Measurements from ENCODE around the gene ERICH2.
A peak's percentile ranks its signal among the peaks of the same experiment; 100 is the strongest.
"Not testable (repeated sequence)": the region's sequence is repeated elsewhere in the genome, so short reads cannot be mapped to it uniquely, and the experiment has no call there.

The ERICH2 gene, protein sequence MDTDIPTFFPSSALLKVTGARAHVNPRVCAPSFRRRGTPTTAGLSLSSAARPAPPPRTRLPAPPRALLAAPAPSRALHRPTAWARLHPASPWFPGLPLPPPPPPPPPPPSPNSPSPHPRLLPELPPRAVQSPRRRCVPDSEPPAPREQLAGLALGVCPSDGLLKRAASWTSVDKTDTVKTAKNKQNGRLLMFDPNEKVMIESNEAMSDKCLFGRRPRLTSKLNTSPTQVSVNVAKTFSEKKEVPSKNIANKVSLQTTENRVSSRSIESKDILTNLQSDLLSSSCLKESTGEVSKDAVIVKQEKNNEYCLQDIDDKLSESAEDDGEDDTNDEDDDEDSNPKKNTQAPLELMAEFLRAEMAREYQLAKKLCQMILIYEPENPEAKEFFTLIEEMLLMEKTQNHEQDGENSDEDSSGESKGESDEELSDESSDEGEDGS

DNA sequence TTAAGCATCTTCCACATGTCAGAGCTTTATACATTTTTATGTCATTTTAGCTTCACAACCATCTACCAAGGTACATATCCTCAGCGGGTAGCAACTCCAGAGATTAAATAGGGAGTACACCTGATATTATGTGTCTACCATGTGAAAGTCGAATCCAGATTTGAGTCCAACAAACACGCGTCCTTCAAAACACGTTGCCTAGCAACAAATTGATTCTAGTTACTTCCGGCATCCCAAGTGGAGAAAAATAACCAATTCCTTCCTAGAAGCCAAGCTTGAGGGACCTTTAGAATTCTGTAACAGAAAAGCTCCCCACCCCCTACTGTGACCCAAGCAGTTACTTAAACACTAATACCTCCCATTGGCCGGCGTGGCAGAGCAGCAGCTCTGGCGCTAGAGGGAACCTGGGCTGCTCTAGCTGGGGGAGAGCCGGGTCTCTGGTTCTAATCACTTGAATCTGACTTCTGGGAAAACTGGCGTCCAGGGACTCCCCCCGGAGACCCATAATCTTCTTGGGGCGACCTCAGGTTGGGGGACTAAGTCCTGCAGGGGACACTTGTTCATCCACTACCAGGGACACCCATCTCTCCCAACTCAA, at the start of gene ERICH2:
ERICH2 (plus strand) TSS at position 371 of the 598 bp plus-strand sequence. CDS start 304 bp downstream, outside the sequence.
- Mint-ChIP-seq H3K36me3 (ENCODE audit: low read depth) (no peaks in the 10 kb centered on the region), H3K27ac (peak within 1 kb of the TSS; percentile 85), H3K4me1 (ENCODE audit: low read depth) (peaks cover 21% of the 10 kb centered on the region), H3K9me3 (no peaks in the 10 kb centered on the region), H3K4me3 (peak within 1 kb of the TSS; percentile 83), H3K27me3 (peaks cover 31% of the 10 kb centered on the region)
- no peak for DNase-seq

DNA sequence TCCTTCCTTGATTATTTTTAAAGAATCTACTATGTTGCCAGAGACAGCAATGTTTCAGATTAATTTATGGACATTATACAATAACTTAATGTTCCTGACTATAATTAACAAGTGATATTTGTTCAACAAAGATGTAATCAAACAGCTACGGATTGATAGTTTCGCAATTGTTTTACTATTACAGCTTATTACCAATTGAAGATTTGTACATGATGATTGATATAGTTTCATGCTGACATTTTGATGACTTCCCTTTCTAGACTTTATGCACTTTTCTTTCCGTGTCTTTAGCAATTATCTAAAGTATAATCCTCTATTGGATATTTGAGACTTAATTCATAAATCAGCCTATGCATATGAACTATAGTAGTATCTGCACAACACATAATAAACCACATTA, 48.5 kb upstream of the ERICH2 start:
- peaks cover 11% of the 10 kb centered on the region for H3K4me1 Mint-ChIP-seq (ENCODE audit: low read depth)
- peaks cover 72% of the 10 kb centered on the region for H3K27me3 Mint-ChIP-seq
- DNase-seq, result no peak
- no peaks in the 10 kb centered on the region for H3K36me3 Mint-ChIP-seq (ENCODE audit: low read depth)
- no peak overlapping the region for H3K4me3 Mint-ChIP-seq
- no peak overlapping the region for H3K27ac Mint-ChIP-seq
- H3K9me3 Mint-ChIP-seq, result no peaks in the 10 kb centered on the region

DNA sequence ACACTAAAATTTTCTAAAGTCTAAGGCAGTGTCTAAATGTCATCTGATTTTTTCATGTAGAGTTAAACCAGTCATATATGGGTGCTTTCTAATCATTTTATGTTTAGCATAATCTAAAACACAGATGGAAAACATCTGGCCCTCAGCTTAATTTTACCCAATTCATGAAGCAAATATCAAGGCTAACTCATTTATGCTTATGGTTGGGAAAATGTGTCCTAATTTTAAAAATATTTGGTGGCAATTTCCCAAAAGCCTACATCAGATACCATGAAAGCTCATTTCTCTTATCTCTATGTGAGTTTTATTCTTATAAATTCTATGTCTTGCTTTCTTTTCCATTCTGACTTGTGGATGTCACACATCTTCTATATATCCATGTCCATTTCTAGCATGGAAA, 47.9 kb upstream of the ERICH2 start:
- Mint-ChIP-seq H3K9me3 (no peaks in the 10 kb centered on the region), H3K4me3 (no peak overlapping the region), H3K4me1 (ENCODE audit: low read depth) (peaks cover 7% of the 10 kb centered on the region), H3K27me3 (peaks cover 72% of the 10 kb centered on the region), H3K27ac (no peak overlapping the region), H3K36me3 (ENCODE audit: low read depth) (no peaks in the 10 kb centered on the region)
- DNase-seq, result no peak

DNA sequence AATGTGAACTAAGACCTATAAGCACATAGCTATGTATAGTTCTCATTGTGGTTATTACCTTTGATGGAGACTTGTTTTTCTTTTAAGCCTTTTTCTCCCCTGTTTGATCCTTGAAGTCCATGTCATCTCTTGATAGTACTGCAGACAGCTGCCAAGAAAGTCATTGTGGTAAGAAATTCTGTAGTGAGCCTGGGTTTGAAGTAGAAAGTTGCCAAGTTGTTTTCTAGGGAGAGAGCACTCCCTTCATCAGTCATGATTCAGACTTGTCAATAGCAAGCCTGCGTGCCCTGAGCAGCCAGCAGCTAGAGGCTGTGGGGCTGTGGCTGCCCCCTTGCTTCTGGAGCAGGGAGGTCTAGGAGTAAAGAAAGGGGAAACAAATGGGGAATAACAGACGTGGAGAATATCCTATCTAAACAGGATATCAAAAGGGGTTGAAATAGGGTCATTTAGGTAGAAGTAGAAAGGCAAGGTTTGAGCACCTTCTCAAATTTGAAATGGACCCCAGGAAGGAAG, 46.7 kb upstream of the ERICH2 start:
- Mint-ChIP-seq H3K36me3 (ENCODE audit: low read depth) (no peaks in the 10 kb centered on the region), H3K4me1 (ENCODE audit: low read depth) (no peaks in the 10 kb centered on the region), H3K27ac (no peak overlapping the region), H3K27me3 (peaks cover 69% of the 10 kb centered on the region), H3K4me3 (no peak overlapping the region), H3K9me3 (no peaks in the 10 kb centered on the region)
- no peak for DNase-seq

DNA sequence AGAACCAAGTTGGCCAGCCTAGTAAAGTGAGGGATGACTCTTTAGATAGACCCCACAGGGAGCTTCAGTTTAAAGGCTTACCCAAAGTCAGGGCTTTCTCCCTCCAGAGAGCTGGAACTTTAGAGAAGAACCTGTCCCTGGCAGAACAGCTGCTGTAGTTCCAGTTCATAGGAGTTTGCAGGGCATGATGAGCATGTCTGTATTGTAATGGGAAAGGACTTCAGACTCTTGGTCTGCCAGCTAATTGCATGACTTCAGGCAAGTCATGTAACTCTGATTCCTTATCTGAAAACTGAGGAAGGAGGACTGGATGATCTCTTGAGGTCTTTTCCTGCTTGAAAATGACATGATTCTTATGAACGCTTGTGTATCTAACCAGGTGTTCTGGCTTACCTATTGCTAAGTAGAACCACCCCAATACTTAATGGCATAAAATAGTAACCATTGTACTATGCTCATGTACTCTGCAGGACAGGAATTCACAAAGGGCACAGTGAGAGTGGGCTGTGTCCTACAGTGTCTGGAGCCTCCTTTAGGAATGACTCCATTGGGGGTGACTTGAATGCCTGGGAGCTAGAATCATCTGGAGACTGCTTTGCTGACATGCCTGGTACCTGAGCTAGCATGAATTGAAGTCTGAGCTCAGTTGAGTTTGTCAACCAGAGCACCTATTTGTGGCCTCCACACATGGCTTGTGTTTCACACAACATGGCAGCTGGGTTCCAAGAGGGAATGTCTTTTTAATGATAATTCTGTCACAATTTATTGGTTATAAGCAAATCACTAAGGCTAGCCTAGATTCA, 36.2 kb upstream of the ERICH2 start:
- H3K4me3 Mint-ChIP-seq, result no peak overlapping the region
- H3K36me3 Mint-ChIP-seq (ENCODE audit: low read depth), result no peaks in the 10 kb centered on the region
- DNase-seq, result no peak
- no peak overlapping the region for H3K27ac Mint-ChIP-seq
- peaks cover 34% of the 10 kb centered on the region for H3K27me3 Mint-ChIP-seq
- H3K9me3 Mint-ChIP-seq, result no peaks in the 10 kb centered on the region
- no peaks in the 10 kb centered on the region for H3K4me1 Mint-ChIP-seq (ENCODE audit: low read depth)

DNA sequence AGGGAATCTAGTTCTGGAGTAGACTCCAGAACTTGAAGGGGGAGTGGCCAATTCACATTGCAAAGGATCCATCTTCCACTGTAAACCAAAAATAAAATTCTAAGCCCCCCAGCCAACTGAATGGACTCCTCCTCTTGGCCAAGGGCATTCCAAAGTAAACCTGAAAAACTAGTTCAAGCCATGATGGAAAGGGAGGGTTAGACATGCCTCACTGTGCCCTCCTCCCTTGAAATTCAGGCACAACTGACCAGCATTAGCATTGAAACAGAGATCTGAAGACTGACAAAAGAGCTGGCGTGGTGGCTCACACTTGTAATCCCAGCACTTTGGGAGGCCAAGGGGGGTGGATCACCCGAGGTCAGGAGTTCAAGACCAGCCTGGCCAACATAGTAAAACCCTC, 35.6 kb upstream of the ERICH2 start:
- H3K4me3 Mint-ChIP-seq; H3K36me3 Mint-ChIP-seq (ENCODE audit: low read depth); H3K9me3 Mint-ChIP-seq; DNase-seq; H3K4me1 Mint-ChIP-seq (ENCODE audit: low read depth); H3K27ac Mint-ChIP-seq: not testable (repeated sequence)
- peaks cover 32% of the 10 kb centered on the region for H3K27me3 Mint-ChIP-seq

DNA sequence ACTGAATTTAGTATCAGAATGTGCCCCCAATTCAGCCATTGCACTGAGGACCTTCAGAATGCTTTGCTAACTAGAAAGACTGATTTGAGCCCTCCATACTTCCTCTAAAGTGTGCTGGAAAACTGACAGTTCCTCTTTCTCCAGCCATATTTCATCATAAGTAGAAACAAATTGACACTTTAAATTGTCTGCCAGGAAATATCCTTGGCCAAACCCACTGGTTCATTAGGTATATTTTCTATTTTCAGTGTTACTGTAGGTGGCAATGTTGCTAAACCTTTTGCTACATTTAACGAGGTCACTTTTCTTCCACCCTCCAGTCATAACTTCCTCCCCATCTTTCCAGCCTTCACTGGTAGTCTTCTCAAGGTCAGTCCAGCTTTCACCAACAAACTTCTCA, 33.5 kb upstream of the ERICH2 start:
- DNase-seq, result no peak
- Mint-ChIP-seq H3K36me3 (ENCODE audit: low read depth) (no peaks in the 10 kb centered on the region), H3K27me3 (peaks cover 21% of the 10 kb centered on the region), H3K4me3 (no peak overlapping the region), H3K27ac (no peak overlapping the region), H3K9me3 (no peaks in the 10 kb centered on the region), H3K4me1 (ENCODE audit: low read depth) (no peaks in the 10 kb centered on the region)

DNA sequence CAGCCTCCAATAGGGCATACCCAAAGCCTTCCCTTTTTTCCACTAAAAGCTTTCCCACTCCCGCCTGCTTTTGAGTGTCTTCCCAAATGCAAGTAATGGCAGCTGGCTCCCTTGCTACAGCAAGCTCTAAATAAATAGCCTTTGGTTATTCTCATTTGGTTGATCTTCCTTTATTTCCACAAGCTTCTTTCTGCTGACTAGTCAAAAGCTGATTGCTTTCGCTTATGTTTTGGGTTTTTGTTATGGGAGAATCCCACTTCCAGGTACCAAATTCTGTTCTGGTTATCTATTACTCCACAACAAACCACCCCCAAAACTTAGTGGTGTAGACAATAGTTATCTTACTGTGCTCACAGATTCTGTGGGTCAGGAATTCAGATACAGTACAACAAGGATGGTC, 32.8 kb upstream of the ERICH2 start:
- Mint-ChIP-seq H3K4me1 (ENCODE audit: low read depth) (no peaks in the 10 kb centered on the region), H3K9me3 (no peaks in the 10 kb centered on the region)

DNA sequence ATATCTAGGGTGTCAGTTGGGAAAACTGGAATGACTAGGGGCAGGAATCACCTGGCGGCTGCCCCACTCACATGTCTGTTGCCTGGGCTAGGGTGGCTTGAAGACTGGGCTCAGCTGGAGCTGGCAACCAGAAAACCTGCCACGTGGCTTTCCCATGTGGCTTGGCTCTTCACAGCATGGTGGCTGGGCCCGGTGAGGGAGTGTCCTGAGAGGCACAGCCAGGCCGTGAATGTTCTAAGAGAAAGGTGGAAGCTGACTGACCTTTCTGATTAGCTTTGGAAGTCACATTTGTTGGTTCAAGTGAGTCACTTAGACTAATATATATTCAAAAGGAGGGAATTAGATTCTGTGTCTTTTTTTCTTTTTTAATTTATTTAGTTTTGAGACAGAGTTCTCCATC, 32.4 kb upstream of the ERICH2 start:
- Mint-ChIP-seq H3K4me1 (ENCODE audit: low read depth) (no peaks in the 10 kb centered on the region), H3K27me3 (peaks cover 22% of the 10 kb centered on the region), H3K27ac (no peak overlapping the region), H3K4me3 (no peak overlapping the region), H3K9me3 (no peaks in the 10 kb centered on the region), H3K36me3 (ENCODE audit: low read depth) (no peaks in the 10 kb centered on the region)
- DNase-seq, result no peak

More for the DNA sequence above, 32.8 kb upstream of the ERICH2 start:
- no peak for DNase-seq
- no peak overlapping the region for H3K27ac Mint-ChIP-seq
- H3K36me3 Mint-ChIP-seq (ENCODE audit: low read depth), result no peaks in the 10 kb centered on the region
- no peak overlapping the region for H3K4me3 Mint-ChIP-seq
- H3K27me3 Mint-ChIP-seq, result peaks cover 21% of the 10 kb centered on the region

DNA sequence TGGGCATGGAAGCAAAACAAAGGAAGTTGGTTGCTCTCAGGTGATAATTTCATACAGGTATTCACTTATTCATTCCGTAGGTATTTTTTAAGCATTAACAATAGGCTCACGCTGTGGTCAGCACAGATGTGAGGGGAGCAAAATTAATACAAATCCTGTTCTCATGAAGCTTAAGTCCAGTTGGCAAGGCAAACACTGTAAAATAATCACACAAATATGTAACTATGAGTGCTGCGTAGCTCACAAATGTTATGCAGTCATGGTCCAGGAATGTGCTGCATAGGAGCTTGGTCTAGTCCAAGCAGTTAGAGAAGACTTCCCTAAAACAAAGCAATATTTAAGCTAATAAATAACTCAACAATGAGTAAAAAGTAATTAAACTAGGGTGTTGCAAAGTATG, 31.1 kb upstream of the ERICH2 start:
- H3K9me3 Mint-ChIP-seq, result no peaks in the 10 kb centered on the region
- H3K4me1 Mint-ChIP-seq (ENCODE audit: low read depth), result no peaks in the 10 kb centered on the region
- DNase-seq, result no peak
- no peaks in the 10 kb centered on the region for H3K36me3 Mint-ChIP-seq (ENCODE audit: low read depth)
- H3K27ac Mint-ChIP-seq, result no peak overlapping the region
- no peak overlapping the region for H3K4me3 Mint-ChIP-seq
- peaks cover 27% of the 10 kb centered on the region for H3K27me3 Mint-ChIP-seq

DNA sequence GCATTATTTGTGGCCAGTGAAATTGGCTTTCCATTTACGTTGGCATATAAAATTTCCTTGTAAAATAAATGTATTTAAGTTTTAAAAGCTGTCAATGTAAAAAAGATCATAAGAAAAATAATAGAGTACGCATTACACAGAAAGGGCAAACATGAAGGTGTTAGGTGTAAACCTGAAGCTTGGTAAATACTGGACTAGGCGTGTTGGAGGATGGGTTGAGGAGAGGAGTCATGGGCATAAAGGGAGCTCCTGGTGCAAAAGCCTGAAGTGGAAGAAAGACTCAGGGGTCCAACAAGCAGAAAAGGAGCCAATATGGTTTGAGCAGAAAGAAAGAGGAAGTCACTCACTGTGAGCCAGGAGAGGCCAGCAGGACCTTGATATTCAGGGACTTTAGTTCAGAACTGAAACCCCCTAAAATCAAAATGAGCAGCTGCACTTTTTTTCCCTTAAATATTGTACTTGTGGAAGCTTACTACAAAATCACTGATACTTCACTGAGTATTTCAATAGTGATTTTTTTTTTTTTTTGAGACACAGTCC, 30.6 kb upstream of the ERICH2 start:
- Mint-ChIP-seq H3K4me3 (no peak overlapping the region), H3K36me3 (ENCODE audit: low read depth) (no peaks in the 10 kb centered on the region), H3K9me3 (no peaks in the 10 kb centered on the region), H3K27me3 (peaks cover 27% of the 10 kb centered on the region), H3K27ac (no peak overlapping the region), H3K4me1 (ENCODE audit: low read depth) (no peaks in the 10 kb centered on the region)
- DNase-seq, result no peak

DNA sequence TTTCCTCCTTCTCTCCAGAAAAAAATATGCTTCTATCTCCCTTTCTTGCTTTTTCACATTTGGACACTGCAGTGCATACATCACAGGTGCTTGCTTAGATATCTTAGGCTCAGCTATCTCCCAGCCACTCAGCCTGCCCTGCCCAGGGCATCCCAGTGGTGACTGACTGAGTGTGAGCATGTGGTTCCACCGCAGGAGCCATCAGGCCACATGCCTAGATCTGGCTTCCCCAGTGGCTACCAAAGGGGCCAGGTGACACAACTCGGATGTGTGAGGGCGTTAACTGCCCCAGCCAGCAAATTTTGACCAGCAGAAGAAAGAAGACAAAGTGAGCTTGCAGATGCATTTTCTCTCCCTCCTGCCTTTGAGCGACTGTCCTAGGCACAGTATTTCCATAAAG, 29.5 kb upstream of the ERICH2 start:
- Mint-ChIP-seq H3K27ac (no peak overlapping the region), H3K9me3 (no peaks in the 10 kb centered on the region), H3K27me3 (peaks cover 34% of the 10 kb centered on the region), H3K4me1 (ENCODE audit: low read depth) (no peaks in the 10 kb centered on the region), H3K36me3 (ENCODE audit: low read depth) (no peaks in the 10 kb centered on the region), H3K4me3 (no peak overlapping the region)
- no peak for DNase-seq

DNA sequence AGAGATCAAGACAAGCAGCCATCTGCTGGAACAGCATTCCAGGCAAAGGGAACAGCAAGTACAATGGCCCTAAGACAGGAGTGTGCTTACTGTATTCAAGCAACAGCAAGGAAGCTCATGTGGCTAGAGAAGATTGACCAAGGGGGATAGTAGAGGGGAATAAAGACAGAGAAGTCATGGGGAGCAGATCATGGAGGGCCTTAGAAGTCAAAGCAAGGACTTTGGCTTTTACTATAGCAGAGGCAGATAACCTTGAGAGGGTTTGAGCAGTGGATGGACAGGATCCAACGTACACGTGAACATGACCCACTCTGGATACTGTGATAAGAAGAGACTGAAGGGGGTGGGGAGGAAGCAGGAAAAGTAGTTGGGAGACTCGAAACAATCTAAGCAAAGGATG, 28.2 kb upstream of the ERICH2 start:
- Mint-ChIP-seq H3K36me3 (ENCODE audit: low read depth) (no peaks in the 10 kb centered on the region), H3K4me1 (ENCODE audit: low read depth) (no peaks in the 10 kb centered on the region), H3K9me3 (no peaks in the 10 kb centered on the region), H3K4me3 (no peak overlapping the region), H3K27me3 (peaks cover 34% of the 10 kb centered on the region), H3K27ac (no peak overlapping the region)
- DNase-seq, result no peak

DNA sequence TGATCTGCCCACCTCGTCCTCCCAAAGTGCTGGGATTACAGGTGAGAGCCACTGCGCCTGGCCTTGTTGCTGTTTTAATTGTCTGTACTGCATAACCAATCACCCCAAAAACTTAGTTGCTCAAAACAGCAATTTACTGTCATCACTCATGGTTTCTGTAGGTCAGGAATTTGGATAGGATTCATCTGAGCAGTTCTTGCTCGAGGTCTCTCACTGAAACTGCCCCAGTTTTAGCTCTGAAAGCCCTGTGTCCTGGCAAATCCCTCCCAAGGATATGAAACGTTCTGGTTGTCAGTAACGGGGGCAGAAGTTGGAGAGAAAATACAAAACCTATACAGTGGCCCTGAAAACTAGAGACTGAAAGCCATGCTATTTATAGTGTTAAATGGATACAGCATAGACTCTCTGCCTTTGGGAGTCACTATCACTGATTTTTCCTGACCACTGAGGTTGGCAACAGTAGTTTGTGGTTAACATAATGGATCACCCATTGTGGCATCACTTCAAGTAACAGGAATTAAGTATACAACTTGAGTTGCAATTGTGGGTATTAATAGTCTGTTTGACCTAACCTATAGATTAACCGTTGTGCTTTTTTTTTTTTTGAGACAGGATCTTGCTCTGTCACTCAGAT, 27.2 kb upstream of the ERICH2 start:
- no peaks in the 10 kb centered on the region for H3K9me3 Mint-ChIP-seq
- H3K4me1 Mint-ChIP-seq (ENCODE audit: low read depth), result no peaks in the 10 kb centered on the region
- DNase-seq, result no peak

More for the DNA sequence above, 27.2 kb upstream of the ERICH2 start:
- Mint-ChIP-seq H3K27me3 (peaks cover 41% of the 10 kb centered on the region), H3K27ac (no peak overlapping the region), H3K4me3 (no peak overlapping the region), H3K36me3 (ENCODE audit: low read depth) (no peaks in the 10 kb centered on the region)

Data from activated T-cell treated with anti-CD3 and anti-CD28 coated beads, Interleukin-2, amount 50 U/mL, for 24 hours (primary cell).